ENCODE results near the gene S100A11. TPM values are rescaled to one million over a fixed set of nuclear protein-coding genes. Genes with fewer than 3 reads are reported as not detected.
A peak's percentile ranks its signal among the peaks of the same experiment; 100 is the strongest.

Gene S100A11
- total RNA-seq, 1 donor from 2014 or later = 559 TPM

DNA sequence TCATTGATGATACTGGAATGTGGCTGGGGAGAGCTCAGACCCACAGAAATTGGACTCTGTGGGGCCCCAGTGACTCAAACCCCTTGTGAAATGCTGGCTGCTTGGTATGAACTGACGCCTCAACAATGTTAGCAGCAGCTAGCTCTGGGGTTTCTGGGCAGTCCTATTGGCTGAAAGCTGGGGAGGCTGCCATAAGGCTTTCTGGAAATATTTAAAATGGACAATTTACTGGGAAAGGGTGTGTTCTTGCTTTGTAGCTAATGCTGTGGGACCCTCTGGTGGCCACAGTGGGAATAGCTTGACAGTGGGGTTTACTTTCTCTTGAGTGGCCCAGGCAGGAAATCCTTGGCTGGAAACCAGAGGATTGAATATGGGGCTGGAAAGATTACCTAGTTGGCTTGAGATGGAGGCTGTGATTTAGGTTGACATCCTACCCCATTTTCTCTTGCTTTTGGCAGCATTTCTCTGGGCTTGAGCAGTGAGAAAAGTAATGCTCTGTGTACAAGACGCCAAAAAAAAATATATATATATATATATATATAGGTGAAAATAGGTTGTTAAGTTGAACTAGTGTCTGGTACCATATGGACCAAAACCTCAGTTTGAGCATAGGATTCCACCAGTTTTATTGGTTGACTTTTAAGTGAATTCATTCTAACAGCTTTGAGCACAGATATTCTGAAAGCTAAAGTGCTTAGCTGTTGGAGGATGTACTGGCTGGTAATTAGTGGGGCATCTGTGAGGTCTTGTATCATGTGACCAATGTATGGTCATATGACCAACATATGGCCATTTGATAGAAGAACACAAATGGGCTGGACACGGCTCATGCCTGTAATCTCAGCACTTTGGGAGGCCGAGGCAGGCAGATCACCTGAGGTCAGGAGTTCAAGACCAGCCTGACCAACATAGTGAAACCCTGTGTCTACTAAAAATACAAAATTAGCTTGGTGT lies 34.9 kb downstream of the S100A11 start:
- Histone ChIP-seq H3K9me3 (no peaks in the 10 kb centered on the region), H3K36me3 (no peaks in the 10 kb centered on the region), H3K4me1 (peaks cover 21% of the 10 kb centered on the region), H3K27ac (peak overlapping the region; percentile 63), H3K27me3 (no peaks in the 10 kb centered on the region), H3K4me3 (no peak overlapping the region)
- intact Hi-C loops (cut with DNase I) = loop anchor here (5.0 kb wide), 1 partner anchor 65 kb away; no protein-coding TSS in a partner anchor
- TF ChIP-seq, protein P1, sequence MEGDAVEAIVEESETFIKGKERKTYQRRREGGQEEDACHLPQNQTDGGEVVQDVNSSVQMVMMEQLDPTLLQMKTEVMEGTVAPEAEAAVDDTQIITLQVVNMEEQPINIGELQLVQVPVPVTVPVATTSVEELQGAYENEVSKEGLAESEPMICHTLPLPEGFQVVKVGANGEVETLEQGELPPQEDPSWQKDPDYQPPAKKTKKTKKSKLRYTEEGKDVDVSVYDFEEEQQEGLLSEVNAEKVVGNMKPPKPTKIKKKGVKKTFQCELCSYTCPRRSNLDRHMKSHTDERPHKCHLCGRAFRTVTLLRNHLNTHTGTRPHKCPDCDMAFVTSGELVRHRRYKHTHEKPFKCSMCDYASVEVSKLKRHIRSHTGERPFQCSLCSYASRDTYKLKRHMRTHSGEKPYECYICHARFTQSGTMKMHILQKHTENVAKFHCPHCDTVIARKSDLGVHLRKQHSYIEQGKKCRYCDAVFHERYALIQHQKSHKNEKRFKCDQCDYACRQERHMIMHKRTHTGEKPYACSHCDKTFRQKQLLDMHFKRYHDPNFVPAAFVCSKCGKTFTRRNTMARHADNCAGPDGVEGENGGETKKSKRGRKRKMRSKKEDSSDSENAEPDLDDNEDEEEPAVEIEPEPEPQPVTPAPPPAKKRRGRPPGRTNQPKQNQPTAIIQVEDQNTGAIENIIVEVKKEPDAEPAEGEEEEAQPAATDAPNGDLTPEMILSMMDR (IDR thresholded peaks at IDR 0.05) = peak; percentile 85 to 96 (median 87)
- TF ChIP-seq POLR2AphosphoS5 (IDR thresholded peaks at IDR 0.05; ENCODE audit: insufficient read depth in 1 of 2, low read depth in 1 of 2) (peak in 1 of 2 donors; percentile 49), POLR2A (IDR thresholded peaks at IDR 0.05) (no peak)
- no peak for DNase-seq (ENCODE audit: extremely low spot score in 2 of 2)

DNA sequence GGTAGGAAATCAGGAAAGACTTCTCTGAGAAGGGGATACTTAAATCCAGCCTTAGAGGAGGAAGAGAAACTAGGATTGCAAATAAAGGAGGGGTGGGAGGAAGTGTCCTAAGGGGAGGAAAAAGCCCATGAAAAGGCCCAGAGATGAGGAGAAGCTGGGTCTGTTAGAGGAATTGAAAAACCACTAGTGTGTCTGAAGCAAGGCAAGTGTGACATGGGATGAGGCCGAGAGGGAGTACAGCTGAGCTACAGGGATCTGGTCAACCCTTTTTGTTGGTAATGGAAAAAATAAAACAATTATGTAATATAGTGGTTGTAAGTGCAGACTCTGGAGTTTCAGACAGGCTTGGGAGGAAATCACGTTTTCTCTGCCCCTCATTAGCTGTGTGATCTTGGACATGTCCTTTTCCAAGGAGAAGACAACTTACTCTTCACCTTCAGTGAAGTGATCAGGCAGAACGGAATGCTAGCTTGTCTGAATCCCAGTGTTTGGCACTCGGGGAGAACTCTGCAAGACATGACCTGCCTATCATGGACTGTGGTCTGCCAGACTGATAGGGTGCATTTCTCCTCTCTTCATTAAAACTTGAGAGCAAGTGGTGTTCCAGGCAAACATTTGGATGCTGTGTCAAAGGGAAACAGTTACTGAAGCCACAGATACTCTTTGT lies 35.7 kb downstream of the S100A11 start:
- no peaks in the 10 kb centered on the region for H3K27me3 ChIP-seq
- TF ChIP-seq, protein P1 (IDR thresholded peaks at IDR 0.05) = no peak
- no peak for TF ChIP-seq POLR2AphosphoS5 (IDR thresholded peaks at IDR 0.05; ENCODE audit: insufficient read depth in 1 of 2, low read depth in 1 of 2)
- TF ChIP-seq POLR2A (IDR thresholded peaks at IDR 0.05) = no peak
- no peaks in the 10 kb centered on the region for H3K9me3 ChIP-seq
- H3K4me3 ChIP-seq = no peak overlapping the region
- no peak for DNase-seq (ENCODE audit: extremely low spot score in 2 of 2)
- H3K36me3 ChIP-seq = no peaks in the 10 kb centered on the region
- intact Hi-C loops (cut with DNase I) = loop anchor here (5.0 kb wide), 1 partner anchor 64 kb away; no protein-coding TSS in a partner anchor
- H3K27ac ChIP-seq = peak overlapping the region; percentile 63
- peaks cover 21% of the 10 kb centered on the region for H3K4me1 ChIP-seq

DNA sequence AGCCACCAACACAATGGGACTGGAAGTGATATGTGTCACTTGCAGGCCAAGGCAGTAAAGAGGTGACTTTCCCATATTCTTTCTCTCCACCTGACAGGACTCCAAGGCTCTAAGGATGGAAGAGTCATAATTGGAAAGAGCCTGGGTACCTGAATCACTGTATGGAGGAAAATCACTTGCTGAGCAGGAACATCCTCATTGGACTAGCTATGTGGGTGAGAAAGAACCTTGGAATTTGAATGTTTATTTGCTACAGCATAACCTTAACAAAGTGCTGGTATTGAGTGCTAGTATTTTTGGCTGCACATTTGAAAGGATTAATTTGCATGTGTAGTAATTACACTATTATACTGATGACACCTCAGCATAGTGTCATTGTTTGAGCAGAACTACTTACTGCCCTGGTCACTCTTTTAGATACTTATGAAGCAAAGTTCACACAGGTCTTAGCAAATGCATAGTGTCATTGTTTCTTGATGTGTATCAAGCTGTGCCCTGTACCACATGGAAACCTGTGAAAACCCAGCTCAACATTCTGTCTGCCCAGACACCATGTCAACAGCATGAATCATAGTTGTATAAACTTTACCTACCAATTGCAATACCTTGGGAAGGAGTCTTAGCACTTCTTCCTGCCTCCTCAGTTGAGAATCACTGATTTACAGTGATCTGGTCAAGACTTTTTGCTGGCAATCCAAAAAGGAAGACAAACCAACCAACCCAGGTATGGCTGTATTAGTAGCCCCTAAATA lies 38.0 kb downstream of the S100A11 start:
- Histone ChIP-seq H3K4me1 (peaks cover 35% of the 10 kb centered on the region), H3K9me3 (no peaks in the 10 kb centered on the region), H3K36me3 (no peaks in the 10 kb centered on the region), H3K27me3 (no peaks in the 10 kb centered on the region), H3K27ac (no peak overlapping the region), H3K4me3 (no peak overlapping the region)
- intact Hi-C loops (cut with DNase I) = no loop called here
- TF ChIP-seq, protein P1 (IDR thresholded peaks at IDR 0.05) = no peak
- TF ChIP-seq POLR2A (IDR thresholded peaks at IDR 0.05) (no peak), POLR2AphosphoS5 (IDR thresholded peaks at IDR 0.05; ENCODE audit: insufficient read depth in 1 of 2, low read depth in 1 of 2) (no peak)
- no peak for DNase-seq (ENCODE audit: extremely low spot score in 2 of 2)

- H3K4me3 ChIP-seq = no peak overlapping the region
- no peak overlapping the region for H3K27ac ChIP-seq
- no peaks in the 10 kb centered on the region for H3K9me3 ChIP-seq
- H3K36me3 ChIP-seq = no peaks in the 10 kb centered on the region
- peaks cover 35% of the 10 kb centered on the region for H3K4me1 ChIP-seq
- DNase-seq (ENCODE audit: extremely low spot score in 2 of 2) = no peak
- intact Hi-C loops (cut with DNase I) = no loop called here
- TF ChIP-seq POLR2AphosphoS5 (IDR thresholded peaks at IDR 0.05; ENCODE audit: insufficient read depth in 1 of 2, low read depth in 1 of 2) = no peak
- TF ChIP-seq, protein P1 (IDR thresholded peaks at IDR 0.05) = no peak
- no peak for TF ChIP-seq POLR2A (IDR thresholded peaks at IDR 0.05)
- no peaks in the 10 kb centered on the region for H3K27me3 ChIP-seq
Measured at GRCh38 chr1:151997284-151997570, 39.6 kb downstream of the S100A11 start.

Data from vagina (tissue), 2 donors.